Retinal pigment epithelial cell (primary cell): ENCODE results near the gene JMJD7.

Experiments
- DNase-seq: peaks from one replicate; pipeline ENCODE4 v3.0.0-alpha.2; 2010; ENCODE audit warnings: low read depth
- H3K4me3 ChIP-seq: 2 replicates; pipeline ENCODE4 v1.5.1; 2011; ENCODE audit warnings: mild to moderate bottlenecking, low read length, control low read depth, moderate library complexity
- TF ChIP-seq, protein P1 (sequence below): conservative IDR thresholded peaks from 2 replicates; pipeline ENCODE4 v1.5.1; 2011; ENCODE audit warnings: low read depth, low read length, control low read depth, inconsistent platforms

The JMJD7 gene

DNA sequence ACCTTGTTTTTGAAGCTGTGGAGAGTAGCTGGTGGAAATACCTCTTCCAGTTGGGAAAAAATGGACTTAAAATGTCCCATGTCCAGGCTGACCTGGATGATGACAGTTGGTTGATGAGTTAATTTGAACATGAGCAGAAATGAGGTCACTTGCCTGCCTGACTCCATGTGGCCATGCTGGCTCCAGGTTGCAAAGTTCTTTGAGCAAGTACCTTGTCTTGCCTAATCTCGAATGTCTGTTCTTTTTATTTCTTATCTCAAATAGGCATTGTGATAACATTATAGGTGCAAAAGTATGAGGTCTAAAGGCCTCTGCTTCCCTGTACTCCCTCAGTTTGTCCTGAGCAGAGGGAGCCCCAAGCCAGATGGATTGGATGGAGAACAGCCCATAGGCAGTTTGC, 44.6 kb upstream of the JMJD7 start:
- no peak overlapping the region for H3K4me3 ChIP-seq
- TF ChIP-seq, protein P1, sequence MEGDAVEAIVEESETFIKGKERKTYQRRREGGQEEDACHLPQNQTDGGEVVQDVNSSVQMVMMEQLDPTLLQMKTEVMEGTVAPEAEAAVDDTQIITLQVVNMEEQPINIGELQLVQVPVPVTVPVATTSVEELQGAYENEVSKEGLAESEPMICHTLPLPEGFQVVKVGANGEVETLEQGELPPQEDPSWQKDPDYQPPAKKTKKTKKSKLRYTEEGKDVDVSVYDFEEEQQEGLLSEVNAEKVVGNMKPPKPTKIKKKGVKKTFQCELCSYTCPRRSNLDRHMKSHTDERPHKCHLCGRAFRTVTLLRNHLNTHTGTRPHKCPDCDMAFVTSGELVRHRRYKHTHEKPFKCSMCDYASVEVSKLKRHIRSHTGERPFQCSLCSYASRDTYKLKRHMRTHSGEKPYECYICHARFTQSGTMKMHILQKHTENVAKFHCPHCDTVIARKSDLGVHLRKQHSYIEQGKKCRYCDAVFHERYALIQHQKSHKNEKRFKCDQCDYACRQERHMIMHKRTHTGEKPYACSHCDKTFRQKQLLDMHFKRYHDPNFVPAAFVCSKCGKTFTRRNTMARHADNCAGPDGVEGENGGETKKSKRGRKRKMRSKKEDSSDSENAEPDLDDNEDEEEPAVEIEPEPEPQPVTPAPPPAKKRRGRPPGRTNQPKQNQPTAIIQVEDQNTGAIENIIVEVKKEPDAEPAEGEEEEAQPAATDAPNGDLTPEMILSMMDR = no peak
- DNase-seq = no peak

DNA sequence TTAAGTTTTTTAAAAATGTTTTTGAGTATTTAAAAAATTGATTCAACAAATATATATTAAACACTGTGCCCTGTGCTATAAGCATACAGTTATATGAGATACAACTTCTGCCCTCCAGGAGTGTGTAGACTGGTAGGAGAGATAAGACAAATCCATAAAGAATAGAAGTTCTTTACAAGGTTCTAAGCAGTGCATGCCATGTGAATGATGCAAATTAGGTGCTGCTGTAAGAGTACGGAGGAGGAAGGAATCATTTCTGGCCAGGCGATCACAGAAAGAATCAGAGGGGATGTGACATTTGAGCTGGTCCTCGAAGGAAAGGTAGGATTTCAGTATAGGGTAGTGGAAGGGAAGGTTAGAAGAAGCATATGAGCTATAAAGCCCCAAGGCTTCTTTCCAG, 39.6 kb upstream of the JMJD7 start:
- no peak for DNase-seq
- no peak overlapping the region for H3K4me3 ChIP-seq
- TF ChIP-seq, protein P1 = no peak

DNA sequence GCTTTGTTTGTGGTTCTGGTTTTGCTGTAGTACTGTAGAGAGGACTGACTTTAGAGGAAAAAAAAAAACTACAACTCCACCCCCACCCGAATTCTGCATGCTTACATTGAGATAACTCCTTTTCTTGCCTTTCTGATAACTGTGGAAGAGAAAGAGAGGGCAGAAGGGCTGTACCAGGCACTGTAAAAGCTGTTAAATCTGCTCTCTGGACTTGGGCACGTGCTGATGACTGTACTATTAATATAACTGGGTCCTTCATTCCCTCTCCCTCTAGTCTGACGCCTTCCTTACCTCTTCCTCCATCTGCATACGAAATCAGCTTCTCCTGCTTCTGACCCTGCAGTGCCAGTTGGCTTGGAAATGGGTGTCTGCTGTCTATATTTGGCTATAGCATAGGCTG, 38.7 kb upstream of the JMJD7 start:
- TF ChIP-seq, protein P1 = no peak
- H3K4me3 ChIP-seq = no peak overlapping the region
- peak; percentile 87 for DNase-seq

DNA sequence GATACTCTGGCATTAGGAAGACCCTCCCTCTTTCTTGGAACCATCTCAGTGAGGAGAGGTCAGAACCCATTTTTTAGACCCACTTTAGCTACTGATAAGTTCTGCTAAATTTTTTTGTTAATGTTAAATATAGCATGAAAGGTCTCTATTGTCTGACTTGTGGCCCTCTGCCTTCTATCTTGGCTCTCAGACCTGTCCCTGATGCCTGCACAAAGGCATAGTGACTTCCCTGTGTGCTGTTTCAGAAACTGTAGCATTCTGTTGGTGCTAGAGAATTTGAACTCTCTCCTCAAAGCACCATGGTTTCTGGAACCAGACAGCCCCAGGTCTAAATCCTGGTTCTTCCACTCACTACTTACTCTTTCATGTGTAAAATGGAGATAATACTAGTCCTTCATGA, 38.2 kb upstream of the JMJD7 start:
- no peak overlapping the region for H3K4me3 ChIP-seq

DNA sequence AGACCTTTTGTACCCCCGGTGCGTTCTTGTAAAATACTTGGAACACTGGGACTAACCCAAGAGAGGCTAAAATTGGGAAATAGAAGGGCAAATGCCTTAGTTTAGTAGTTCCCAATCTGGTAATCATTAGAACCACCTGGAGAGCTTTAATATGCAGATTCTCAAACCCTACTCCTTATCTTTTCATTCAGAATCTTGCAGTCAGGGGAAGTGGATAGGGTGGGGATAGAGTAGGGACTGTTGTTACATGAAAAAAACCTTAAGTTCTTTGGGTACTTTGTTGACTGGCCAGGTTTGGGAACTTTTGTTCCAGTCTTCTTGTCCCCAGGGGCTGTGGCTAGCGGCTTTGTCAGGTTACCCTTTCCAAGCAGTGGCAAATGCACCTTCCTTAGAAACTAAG, 37.7 kb upstream of the JMJD7 start:
- DNase-seq = no peak
- H3K4me3 ChIP-seq = no peak overlapping the region
- TF ChIP-seq, protein P1 = no peak

More for the DNA sequence above, 38.2 kb upstream of the JMJD7 start:
- TF ChIP-seq, protein P1 = no peak
- no peak for DNase-seq

DNA sequence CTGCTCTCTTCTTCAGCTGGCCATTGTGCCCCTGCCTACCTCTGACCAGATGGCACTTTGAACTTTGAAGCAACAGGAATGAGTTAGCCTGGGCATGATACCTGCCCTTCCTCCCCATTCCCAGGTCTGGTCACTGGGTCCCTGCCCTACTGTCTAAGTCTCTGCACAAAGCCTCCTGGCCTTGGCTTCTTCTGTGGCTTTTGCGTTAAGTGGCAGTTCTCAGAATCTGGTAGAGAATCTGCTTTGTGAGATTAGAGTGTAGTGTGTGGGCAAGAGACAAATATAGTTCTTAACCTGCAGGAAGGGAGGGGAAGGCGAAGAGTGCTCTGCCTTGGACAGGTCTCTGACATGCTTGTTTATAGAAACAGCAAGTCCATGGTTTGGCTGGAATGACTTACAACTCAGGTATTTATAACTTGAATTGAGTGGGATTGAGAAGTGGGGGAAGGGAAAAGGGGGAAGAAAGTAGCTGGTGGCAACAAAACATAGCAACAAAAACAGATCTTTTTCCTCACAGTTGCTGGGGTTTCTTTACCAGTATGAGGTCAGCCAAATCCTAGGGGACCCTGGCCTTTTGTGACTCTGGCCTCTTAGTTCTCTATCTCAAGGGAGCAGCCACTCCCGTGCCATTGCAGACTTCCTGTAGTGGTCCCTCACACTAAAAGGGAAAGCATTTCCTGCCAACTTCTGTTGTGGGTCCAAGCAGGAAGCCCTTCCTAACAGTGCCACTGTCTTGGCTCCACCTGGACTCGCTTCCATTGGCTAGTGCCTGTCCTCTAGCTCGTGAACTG, 36.9 kb upstream of the JMJD7 start:
- DNase-seq = peak; percentile 76
- TF ChIP-seq, protein P1 = no peak
- H3K4me3 ChIP-seq = no peak overlapping the region

DNA sequence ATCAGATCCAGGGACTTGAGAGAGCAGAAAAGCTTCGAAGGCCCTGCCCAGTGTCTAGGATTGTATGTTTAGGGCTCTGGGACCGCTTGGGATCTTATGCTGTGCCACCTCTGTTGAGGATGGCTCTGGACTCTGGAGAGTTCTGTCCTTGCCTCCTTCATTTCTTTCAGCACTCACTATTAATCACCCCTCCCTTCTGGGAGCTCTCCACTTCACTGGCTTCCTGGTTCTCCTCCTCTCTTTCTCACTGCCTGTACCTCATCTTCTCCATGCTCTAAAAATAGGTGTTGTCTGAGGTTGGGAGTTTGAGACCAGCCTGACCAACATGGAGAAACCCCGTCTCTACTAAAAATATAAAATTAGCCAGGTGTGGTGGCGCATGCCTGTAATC, 36.4 kb upstream of the JMJD7 start:
- TF ChIP-seq, protein P1 = no peak
- DNase-seq = no peak
- H3K4me3 ChIP-seq = no peak overlapping the region
